ENCODE data around the gene FAM217A. TPM values are rescaled to one million over a fixed set of nuclear protein-coding genes. Genes with fewer than 3 reads are reported as not detected.
A peak's percentile ranks its signal among the peaks of the same experiment; 100 is the strongest.

FAM217A gene
- total and polyA plus RNA-seq, 10 of the 15 experiments (the other 5 are each of a cell fraction or from before 2014, with no cell fraction given): 0.09 to 0.11 TPM; not detected in 8

- Histone ChIP-seq H3K36me3 (ENCODE audit: control insufficient read depth in 2 of 2, insufficient read depth in 2 of 2, low read length in 1 of 2) (peaks cover 0 to 15% of the 10 kb centered on the region in 2 experiments; a peak in 2 of 4 replicates), H3K27ac (ENCODE audit: control insufficient read depth, insufficient read depth) (no peak overlapping the region), H2AFZ (ENCODE audit: control insufficient read depth, low read depth, low read length) (no peak overlapping the region), H3K27me3 (replicated peaks in 1 of 2; ENCODE audit: control insufficient read depth in 2 of 2, insufficient read depth in 2 of 2, low read length in 1 of 2) (no peaks in the 10 kb centered on the region), H3K4me2 (ENCODE audit: control insufficient read depth, insufficient read depth) (peak overlapping the region; percentile 36; the same call in 1 of the 2 replicates), H3K4me3 (no peak overlapping the region), H3K9me3 (replicated peaks; ENCODE audit: control insufficient read depth, insufficient read depth, low read length) (peaks cover 1% of the 10 kb centered on the region; the same call in 1 of the 3 replicates), H3K79me2 (ENCODE audit: control insufficient read depth, insufficient read depth, low read length) (peaks cover 94% of the 10 kb centered on the region), H4K20me1 (ENCODE audit: control insufficient read depth, insufficient read depth) (no peaks in the 10 kb centered on the region; the same call in none of the 2 replicates), H3K4me1 (ENCODE audit: control insufficient read depth, insufficient read depth, low read length) (peaks cover 6% of the 10 kb centered on the region; the same call in 1 of the 2 replicates), H3K9ac (ENCODE audit: control insufficient read depth, insufficient read depth, low read length) (no peak overlapping the region)
- SMC1A ChIA-PET (ENCODE audit: uncharacterized antibody, unreplicated experiment): no interaction called here
- BruUV-seq (replicated peaks): no TSS peak
- no peak for DNase-seq (ENCODE audit: low read depth, low spot score)
- no peak for FAIRE-seq
- POLR2A ChIA-PET: interaction anchor here (0.7 kb wide), 1 partner anchor 67 kb away, joined by 4 read pairs; no protein-coding TSS in a partner anchor
- intact Hi-C loops (cut with micrococcal nuclease; ENCODE audit: unreplicated experiment): loop anchor here (10.0 kb wide), 1 partner anchor 759 kb away; no protein-coding TSS in a partner anchor
- RAD21 ChIA-PET (ENCODE audit: unreplicated experiment): interaction anchor here (0.6 kb wide), 1 partner anchor 18 kb away, joined by 3 read pairs; no protein-coding TSS in a partner anchor
- 100% methylated on average over 1 of the region's 1 CpG for WGBS (ENCODE audit: insufficient coverage, insufficient replicate concordance, low lambda C conversion rate, missing lambda C conversion rate)
- CTCF ChIA-PET: interaction anchor here (0.8 to 1.0 kb wide), 2 partner anchors 8 to 11 kb away, joined by 3 read pairs; no protein-coding TSS in a partner anchor
- in situ Hi-C loops (cut with MboI): loop anchor here (10.0 kb wide), 1 partner anchor 749 kb away; the partner anchor contains the start of gene CDYL
- ATAC-seq: no peak
- TF ChIP-seq CBX5 (IDR thresholded peaks at IDR 0.05; ENCODE audit: low read depth) (no peak), RAD51 (IDR thresholded peaks at IDR 0.05) (no peak), E2F8 (IDR thresholded peaks at IDR 0.05; ENCODE audit: low read depth, partially characterized antibody) (no peak), ELK1 (IDR thresholded peaks at IDR 0.05; ENCODE audit: low read depth, low read length) (no peak), PBX3 (IDR thresholded peaks at IDR 0.05; ENCODE audit: insufficient replicate concordance, low read depth, low read length) (no peak), CREM (IDR thresholded peaks at IDR 0.05; ENCODE audit: low read depth) (no peak), RAD21 (IDR thresholded peaks at IDR 0.05; ENCODE audit: insufficient read depth, low read depth, low read length) (no peak), EED (IDR thresholded peaks at IDR 0.05; ENCODE audit: low read depth) (no peak), IRF4 (IDR thresholded peaks at IDR 0.05; ENCODE audit: low read depth, low read length) (no peak), IKZF1 (conservative IDR thresholded peaks at IDR 0.05) (no peak), TCF7 (IDR thresholded peaks at IDR 0.05; ENCODE audit: borderline replicate concordance) (no peak), SRF (IDR thresholded peaks at IDR 0.05; ENCODE audit: low read depth in 2 of 2, low read length in 2 of 2) (no peak), ZNF687 (IDR thresholded peaks at IDR 0.05) (no peak), SREBF1 (IDR thresholded peaks at IDR 0.05; ENCODE audit: low read length) (no peak), CEBPB (IDR thresholded peaks at IDR 0.05; ENCODE audit: borderline replicate concordance in 1 of 2, low read depth in 2 of 2, low read length in 2 of 2) (no peak)
Measured at GRCh38 chr6:4025681-4026080, 53.3 kb downstream of the FAM217A start.

All from GM12878 (cell line).